GM19372 (cell line): Measurements from ENCODE around the gene HOXB8.

Experiments used
- ATAC-seq: cut with Tn5 transposase; IDR thresholded peaks from one replicate; pipeline ENCODE4 v1.9.1; 2021; ENCODE audit warnings: mild to moderate bottlenecking, low read depth, moderate library complexity; ENCODE audit not compliant: unreplicated experiment

HOXB8 gene

DNA sequence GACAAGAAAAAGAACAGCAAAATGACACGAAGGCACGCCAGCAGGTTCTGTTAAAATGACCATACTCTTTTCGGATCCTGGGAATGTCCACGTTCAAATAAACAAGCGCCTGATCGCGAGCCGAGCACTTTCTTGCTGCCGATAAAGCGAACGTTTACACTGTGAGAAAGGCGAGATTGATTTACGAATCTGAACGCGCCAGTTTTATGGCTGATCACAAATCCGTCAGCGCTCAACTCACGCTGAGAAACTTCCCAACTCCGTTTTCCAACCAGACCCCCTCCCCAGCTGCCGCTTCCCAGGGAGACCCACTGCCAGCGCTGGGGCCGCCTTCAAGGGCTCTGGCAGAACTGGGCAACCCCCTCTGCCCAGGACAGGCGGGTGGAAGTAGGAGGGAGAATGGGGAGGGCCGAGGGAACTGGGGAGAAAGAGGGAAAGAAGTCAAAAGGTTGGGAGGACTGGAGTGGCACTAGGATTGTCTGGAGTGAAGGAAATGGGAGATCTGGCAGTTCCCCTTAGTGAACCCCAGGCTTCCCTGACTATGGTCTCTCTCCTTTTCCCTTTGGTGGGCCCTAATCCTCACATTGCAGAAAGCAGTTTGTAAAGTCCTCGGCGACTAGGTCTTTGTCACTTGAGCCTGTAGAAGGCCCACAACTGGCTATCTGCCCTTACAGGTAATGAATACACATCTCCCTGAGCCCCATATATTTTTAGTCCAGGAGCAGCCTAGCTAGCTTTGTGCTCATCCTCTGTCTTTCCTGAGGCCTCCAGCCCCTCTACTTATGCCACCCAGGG is 43.9 kb downstream of the HOXB8 start:
- ATAC-seq, result no peak

DNA sequence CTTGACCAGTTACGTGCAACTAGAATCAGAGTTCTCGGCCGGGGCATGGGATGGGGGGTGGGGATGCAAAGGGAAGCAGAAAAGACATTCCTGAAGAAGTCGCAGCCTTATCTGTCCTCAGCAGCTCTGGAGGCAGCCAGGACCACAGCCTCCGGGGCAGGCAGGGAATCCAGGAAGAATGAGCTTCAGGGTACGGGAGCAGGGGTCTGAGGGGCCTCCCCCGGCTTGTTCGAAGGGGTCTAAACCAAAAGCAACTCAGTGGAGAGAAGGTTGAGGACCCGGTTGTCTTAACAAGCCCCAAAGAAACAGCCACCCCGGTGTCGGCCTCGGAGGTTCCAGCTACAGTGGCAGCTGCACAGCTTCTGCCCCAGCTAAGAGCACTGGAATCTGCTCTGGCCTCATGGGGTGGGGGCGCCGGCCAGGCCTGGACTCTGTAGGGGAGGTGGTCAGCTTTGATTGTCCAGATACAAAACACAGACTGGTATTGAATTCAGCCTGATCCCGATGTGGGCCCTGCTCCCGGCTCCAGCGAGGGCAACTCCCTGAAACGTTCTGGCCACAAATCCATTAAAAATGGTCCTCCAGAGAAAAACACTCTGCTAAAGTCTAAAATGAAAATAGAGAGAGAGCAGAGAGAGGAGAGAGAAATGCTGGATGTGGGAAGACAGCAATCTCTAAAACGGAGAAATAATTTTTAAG is 44.6 kb downstream of the HOXB8 start:
- ATAC-seq, result no peak

DNA sequence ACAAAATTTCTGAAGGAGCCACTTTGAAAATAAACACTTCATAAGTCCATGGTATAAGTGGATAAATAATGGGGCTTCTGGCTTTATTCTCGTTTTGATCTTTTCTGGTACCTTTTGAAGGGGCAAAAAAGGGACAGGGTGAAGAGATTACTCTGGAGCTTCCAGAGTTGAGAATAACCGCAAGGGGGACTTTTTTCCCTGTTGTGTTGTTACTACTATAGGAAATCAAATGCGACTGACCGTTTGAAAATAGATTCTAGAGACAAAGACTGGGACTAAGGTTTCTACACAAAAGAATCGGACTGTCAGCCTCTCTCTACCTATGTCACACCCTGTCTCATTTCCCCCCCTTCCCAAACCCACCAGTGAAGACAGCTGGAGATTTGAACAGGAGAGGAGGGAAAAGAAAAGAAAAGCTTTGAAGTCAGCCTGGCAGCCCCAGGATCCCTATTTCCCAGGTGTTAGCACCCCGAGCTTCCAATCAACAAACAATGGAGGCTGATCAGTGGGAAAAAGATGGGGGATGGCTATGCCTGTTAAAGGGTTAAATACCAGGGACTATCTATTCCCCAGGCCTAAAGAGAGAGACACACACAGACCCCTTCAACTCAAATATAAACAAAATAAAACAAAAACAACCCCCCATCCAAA is 45.3 kb downstream of the HOXB8 start:
- ATAC-seq, result no peak

DNA sequence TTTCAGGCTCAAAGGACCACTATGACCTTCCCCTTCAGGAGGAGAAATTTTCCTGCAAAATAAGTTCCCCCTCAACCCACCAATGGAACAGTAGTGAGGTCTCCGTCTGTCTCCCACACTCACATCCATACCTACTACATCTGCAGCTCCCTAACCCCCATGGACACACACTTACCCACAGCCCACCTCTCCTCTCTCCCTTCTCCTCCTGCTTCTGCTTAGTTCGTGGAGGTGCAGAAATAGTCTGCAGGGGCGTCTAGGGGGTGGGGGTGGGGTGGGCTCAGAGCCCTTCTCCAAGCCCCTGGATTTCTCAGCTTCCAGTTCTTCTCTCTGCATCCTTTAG is 45.9 kb downstream of the HOXB8 start:
- no peak for ATAC-seq

DNA sequence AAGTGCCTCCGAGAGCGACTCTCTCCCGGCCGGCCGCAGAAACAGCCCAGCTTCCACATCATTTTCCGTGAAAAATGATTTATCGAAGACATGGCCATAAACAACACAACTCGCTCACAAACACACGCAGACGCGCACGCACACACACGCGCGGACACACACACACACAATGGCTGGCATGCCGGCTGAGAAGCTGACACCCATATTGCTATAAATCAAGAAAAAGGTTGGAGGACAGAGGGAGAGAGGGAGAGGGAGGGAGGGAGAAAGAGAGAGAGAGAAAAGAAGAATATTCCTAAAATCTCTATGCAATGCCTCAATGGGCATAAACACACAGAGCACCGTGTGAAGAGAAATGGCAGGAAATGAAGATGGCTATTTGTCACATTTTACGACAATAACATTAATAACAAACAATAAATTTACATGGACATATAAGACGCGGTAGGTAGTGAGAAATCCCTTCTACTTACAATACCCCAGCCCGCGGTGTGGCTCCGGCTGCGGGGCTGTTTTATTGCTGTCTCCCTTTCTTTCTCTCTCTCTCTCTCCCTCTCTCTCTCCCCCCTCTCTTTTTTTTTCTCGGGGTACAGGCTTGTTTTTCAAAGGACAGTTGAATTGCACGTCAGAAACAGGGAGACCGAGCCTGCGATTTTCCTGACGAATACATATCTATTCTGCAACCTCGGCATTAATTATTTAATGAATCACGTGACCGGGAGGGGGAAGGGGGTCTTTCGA is 46.4 kb downstream of the HOXB8 start:
- no peak for ATAC-seq

DNA sequence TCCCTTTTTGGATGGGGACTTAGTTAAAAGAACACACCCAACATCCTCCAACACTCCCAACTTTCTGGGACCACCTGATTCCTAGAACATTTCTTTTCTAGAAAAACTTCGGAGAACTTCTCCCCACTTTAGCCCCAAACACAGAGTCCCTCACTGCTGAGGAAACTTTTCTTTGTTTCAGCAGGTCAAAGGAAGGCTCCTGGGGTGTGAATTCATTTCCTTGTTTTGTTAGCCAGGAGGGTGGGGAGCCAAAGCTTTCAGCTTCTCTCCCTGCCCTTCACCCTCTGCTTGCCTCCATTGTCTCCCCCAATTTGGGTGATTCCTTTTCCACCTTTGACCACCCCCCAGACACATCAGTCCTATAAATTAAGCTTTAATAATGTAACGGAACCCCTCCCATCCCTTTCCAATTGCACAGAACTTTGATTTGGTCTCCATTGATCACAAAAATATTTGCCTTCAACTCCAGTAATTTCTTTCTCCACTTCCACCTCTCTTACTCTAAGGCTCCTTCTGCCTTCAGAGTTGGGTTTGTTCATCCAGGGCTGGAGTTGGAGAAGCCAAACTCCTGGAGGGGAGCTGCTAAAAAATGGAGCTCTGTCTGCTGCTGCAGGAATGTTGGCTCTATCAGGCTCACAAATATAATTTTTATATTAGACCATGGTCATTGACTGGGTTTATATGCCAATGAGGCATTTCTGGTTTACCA is 47.3 kb downstream of the HOXB8 start:
- no peak for ATAC-seq

DNA sequence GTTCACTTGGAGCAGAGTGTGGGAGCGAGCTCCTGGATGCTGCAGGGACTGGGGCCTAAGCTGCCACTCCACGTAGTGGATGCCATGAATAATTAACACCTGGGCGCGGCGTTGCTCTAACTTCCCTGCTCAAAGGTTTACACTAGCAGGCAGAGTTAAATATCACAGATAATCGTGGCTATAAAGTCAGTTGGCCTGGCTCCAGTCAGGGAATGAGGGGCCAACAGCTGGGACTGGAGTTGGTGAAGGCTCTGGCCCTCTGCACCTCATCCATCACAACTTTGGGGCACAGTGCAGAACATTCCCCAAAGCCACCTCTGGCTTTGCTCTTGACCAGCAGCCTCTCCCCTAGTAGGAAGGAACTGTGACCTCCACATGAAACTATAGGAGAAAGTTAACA is 47.9 kb downstream of the HOXB8 start:
- no peak for ATAC-seq

DNA sequence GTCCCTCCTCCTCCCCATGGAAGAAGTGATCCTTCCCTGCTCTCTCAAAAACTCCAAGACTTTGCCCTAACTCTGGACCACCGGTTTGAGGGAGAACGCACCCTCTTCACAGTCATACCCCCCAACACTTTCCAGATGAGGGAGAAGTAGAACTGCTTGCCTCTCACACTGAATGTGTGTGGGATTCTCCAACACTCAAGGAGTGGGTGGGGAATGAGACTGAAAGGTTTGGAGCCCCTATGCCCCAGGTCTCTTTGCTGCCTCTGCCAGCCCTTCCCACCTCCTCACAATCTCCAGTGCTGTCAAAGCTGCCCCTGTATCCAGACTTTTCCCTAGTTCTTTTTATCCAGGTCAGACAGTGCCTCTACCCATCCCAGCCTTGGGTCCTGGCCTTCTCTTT is 48.4 kb downstream of the HOXB8 start:
- ATAC-seq, result no peak

DNA sequence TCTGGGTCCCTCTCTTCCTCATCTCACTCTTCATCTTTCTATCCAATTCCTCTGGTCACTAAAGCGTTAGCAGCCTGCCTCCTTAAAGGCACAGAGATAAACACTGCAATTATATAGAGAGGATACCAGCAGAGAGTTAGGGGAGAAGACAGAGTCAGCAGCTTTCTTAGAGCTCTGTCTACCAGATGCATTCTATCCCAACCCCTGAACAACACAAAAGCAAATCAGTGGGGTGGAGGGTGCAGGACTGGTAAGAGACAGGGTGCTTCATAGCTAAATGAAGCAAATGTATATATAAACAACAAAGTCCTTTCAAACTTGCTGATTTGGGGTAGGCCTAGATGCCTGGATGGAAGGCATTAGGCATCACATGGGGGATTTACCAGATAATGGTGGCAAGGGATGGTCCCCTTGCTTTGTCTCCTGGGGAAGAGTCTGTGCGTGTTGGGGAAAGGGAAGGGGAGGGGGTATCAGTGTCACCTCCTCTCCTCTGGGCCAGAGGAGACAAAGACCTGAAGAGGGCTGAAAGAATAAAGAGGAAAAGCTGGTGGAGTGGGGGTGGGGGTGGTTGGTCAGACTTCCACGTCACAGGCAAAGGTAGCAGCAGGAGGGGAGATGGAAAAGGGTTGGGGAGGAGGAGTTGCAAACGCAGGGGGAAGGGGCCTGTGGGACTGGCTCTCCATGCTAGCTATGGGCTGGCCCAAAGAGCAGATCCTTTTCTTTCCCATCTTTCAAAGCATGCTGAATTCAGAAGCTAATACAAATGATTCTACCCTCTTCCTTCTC is 49.0 kb downstream of the HOXB8 start:
- ATAC-seq, result no peak

DNA sequence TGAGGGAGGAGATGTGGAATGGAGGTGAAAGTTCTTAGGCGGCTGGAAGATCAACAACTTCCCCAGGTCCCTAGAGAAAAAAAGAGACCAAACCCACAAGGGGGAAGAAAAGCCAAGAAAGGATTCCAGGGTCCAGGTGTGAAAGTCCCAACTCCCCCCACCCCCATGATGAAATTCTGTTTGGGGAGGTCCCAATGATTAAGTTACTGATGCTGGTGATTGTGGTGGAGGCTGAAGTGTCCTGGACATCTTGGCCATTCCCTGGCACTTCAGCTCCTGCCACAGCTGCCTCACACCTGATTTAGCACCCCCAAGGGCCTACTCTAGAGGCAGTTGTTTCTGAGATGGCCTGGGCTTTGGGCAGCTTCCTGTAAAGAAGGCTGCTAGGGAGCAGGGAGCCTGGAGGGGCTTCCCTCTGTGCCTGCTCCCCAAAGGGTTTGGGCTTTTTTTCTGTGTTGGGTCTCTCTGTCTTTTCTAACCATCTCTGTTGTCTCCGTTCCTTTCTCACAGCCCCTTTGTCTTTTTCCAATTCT is 50.0 kb downstream of the HOXB8 start:
- ATAC-seq, result no peak

DNA sequence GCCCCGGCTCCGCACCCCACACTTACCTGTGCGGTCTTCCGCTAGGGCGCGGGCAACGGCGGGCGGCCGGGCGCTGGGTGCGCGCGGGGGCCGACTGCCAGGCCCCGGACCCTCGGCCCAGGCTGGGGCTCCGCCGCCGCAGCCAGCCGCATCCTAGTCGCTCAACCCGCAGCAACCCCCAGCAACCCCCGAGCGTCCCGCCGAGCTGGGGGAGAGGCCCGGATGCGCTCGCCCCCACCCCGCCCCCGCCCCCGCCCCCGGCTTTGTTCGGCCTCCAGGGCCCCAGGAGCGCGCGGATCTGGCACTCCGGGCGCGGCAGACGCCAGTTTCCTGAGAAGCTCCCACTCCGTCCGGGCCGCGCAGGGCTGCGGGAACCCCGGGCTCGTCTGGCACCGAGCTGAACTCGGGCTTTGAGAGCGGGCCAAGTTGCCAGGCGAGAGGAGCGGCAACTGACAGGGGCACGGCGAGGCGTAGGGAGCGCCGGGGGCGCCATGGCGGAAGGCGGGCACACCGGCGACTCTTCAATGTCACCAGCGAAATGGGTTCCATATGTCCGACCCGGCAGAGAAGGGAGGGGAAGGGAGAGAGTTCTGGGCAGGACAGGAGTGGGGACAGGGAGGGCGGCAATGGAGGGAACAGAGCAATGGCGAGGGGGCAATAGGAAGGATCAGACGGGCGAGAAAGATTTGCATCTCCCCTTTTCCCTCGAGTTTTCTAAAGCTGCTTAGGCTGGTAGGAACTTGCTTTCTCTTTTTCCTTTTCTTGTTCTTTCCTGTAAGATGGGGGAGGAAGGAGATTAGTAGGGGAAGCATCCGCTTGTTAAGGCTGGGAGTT is 50.7 kb downstream of the HOXB8 start:
- ATAC-seq, result no peak

DNA sequence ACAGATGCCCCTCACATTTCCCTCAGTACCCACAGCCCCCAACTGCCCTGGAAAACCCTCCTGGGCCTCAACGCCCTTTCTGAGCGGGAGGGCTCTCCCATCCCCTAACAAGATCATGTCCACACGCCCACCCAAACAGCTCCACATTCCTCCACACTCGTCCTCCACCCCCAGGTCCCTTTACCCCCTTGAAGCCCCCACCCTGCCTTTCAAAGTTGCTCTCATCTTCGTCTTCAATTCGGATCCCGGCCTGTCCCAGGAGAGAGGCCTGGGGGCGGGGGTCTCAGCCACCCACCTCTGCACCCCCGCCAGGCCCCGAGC is 51.3 kb downstream of the HOXB8 start:
- no peak for ATAC-seq

DNA sequence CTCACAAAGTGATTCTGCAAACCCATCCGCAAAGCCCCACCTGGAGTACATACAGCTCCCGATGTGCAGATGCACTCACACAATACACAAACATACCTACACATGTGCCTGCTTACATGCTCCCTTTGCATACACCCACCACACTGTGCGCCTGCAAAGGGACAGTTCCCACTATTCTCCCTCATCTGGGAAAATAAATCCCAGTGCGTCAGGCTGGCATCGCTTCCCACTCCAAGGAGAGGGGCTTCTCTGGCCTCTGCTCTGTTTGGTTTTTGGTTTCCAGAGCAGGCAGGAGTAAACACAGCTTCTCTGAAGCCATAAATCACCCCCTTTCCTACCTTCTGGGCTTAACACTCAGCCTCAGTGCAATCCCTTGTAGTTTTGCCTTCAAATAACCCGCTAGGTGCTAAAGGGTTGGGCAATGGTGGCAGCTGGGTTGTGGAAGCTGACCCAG is 51.7 kb downstream of the HOXB8 start:
- ATAC-seq, result no peak

DNA sequence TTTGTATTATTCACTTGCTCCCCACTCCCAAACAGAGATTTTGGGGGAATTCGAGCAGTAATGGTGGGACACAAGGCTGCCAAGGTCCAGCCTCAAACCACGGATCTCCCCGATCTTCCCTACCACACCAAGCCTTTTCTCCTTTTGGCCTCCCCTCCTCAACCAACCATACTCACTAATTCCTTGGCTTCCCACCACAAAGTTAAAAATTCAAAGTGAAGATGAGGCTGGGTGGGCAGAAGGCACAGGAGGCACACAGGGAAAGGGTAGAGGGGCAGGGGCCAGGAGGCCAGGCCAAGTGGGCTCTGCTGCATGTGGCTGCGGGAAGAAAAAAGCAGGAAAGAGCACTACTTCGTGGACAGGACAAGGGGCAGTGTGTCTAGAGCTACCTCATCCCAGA is 52.2 kb downstream of the HOXB8 start:
- ATAC-seq, result no peak
